GM12875 (cell line): Measurements from ENCODE around the gene HES7.

ENCODE experiments used
- H3K4me3 ChIP-seq: one replicate; pipeline ENCODE4 v1.5.1; 2011; ENCODE audit warnings: low read depth, low read length, control low read depth
- CTCF ChIP-seq: IDR thresholded peaks from 2 replicates; pipeline ENCODE4 v1.5.1; 2011; ENCODE audit warnings: low read depth, mild to moderate bottlenecking, control low read depth, inconsistent platforms, low read length, moderate library complexity, borderline replicate concordance; ENCODE audit not compliant: insufficient read depth

Gene HES7

GRCh38 chr17:8162997-8163977 is 39.4 kb upstream of the HES7 start:
- peak overlapping the region; percentile 92 for H3K4me3 ChIP-seq
- TF ChIP-seq CTCF: no peak

- peak within 1 kb of the TSS; percentile 92 for H3K4me3 ChIP-seq
- TF ChIP-seq CTCF: no peak
Observed at GRCh38 chr17:8162233-8162996, 38.5 kb upstream of the HES7 start, which contains the start of gene VAMP2. Gene VAMP2, minus strand, starts transcription at chr17:8162948. Its CDS starts 69 bp downstream, at chr17:8162879.

GRCh38 chr17:8161289-8162232 is 37.7 kb upstream of the HES7 start:
- TF ChIP-seq CTCF: no peak
- H3K4me3 ChIP-seq: peak overlapping the region; percentile 92

GRCh38 chr17:8160741-8161221 is 36.9 kb upstream of the HES7 start:
- H3K4me3 ChIP-seq: no peak overlapping the region
- no peak for TF ChIP-seq CTCF

GRCh38 chr17:8160224-8160577 is 36.3 kb upstream of the HES7 start:
- H3K4me3 ChIP-seq: no peak overlapping the region
- TF ChIP-seq CTCF: no peak

GRCh38 chr17:8159459-8160223 is 35.7 kb upstream of the HES7 start:
- no peak overlapping the region for H3K4me3 ChIP-seq
- TF ChIP-seq CTCF: no peak
